ENCODE measurements around the gene SLC6A6.
"Not testable (repeated sequence)": the region's sequence is repeated elsewhere in the genome, so short reads cannot be mapped to it uniquely, and the experiment has no call there.

Gene SLC6A6

GRCh38 chr3:14511623-14512280, 109.3 kb downstream of the SLC6A6 start:
- no peak for DNase-seq

GRCh38 chr3:14512281-14512941, 110.0 kb downstream of the SLC6A6 start:
- no peak for DNase-seq

- no peak for DNase-seq
Observed at GRCh38 chr3:14512942-14513327, 110.5 kb downstream of the SLC6A6 start.

- no peak for DNase-seq
Observed at GRCh38 chr3:14513566-14514322, 111.3 kb downstream of the SLC6A6 start.

GRCh38 chr3:14514323-14514720, 111.9 kb downstream of the SLC6A6 start:
- no peak for DNase-seq

- DNase-seq, result not testable (repeated sequence)
Observed at GRCh38 chr3:14515526-14515925, 113.1 kb downstream of the SLC6A6 start.

- DNase-seq, result no peak
Observed at GRCh38 chr3:14516738-14517345, 114.4 kb downstream of the SLC6A6 start.

- no peak for DNase-seq
Observed at GRCh38 chr3:14517601-14518431, 115.4 kb downstream of the SLC6A6 start.

GRCh38 chr3:14518432-14518802, 116.0 kb downstream of the SLC6A6 start:
- no peak for DNase-seq

GRCh38 chr3:14518893-14519292, 116.5 kb downstream of the SLC6A6 start:
- no peak for DNase-seq

- no peak for DNase-seq
Observed at GRCh38 chr3:14519406-14519805, 117.0 kb downstream of the SLC6A6 start.

GRCh38 chr3:14520149-14520548, 117.7 kb downstream of the SLC6A6 start:
- no peak for DNase-seq

GRCh38 chr3:14520967-14521366, 118.6 kb downstream of the SLC6A6 start:
- DNase-seq, result no peak

GRCh38 chr3:14521611-14522010, 119.2 kb downstream of the SLC6A6 start:
- DNase-seq, result no peak

GRCh38 chr3:14522129-14522691, 119.8 kb downstream of the SLC6A6 start:
- no peak for DNase-seq

GRCh38 chr3:14522768-14523167, 120.4 kb downstream of the SLC6A6 start:
- no peak for DNase-seq

- no peak for DNase-seq
Observed at GRCh38 chr3:14523792-14524191, 121.4 kb downstream of the SLC6A6 start.

GRCh38 chr3:14524311-14524711, 121.9 kb downstream of the SLC6A6 start:
- DNase-seq, result no peak

GRCh38 chr3:14524920-14525660, 122.7 kb downstream of the SLC6A6 start:
- DNase-seq, result no peak

- DNase-seq, result no peak
Observed at GRCh38 chr3:14525685-14526631, 123.6 kb downstream of the SLC6A6 start.
